GM19372 (cell line): ENCODE data around the gene SETBP1.

Experiments used
- ATAC-seq: cut with Tn5 transposase; IDR thresholded peaks from one replicate; pipeline ENCODE4 v1.9.1; 2021; ENCODE audit warnings: mild to moderate bottlenecking, low read depth, moderate library complexity; ENCODE audit not compliant: unreplicated experiment

SETBP1 gene

DNA sequence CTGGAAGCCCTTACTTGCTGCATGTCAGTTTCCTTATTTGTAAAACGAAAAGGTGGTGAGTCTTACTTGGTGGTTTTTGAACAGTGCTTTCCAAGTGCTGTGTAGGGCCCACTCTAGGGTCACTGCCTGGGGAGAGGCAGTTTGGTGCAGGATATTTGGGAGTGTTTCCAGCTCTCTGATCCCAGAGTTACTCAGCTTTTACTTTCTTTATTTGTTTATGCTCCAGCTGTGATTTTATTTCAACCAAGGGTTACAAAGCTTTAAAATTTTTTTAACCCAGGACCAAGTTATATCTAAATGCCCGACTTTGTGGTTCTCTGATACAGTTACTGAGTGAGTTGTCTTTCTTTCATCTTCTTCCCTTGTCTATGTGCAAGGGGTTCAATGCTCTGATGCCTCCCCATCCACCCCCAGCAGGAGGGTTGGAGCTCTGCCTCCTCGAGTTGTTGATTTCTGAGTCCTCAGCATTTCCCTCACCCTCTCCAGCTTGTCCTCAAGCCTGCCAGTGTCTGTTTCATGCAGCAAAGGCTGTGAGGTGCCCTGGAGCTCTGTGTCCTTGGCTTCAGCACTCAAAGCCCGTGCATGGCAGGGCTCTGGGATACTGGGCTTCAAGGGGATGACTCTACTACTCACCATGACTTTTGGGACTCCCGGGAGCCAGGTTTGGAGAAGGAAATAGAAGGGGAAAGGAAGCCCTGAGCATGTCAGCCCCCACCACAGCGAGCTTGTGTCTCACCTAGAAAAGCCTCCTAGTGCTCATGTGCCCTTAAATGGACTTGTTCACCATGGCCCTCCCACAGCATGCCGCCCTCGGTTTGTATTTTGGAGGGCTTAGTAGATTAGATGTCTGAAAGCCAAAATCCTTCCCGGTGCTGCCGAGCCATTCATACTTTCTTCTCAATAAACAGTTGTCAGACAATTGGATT lies 236.8 kb downstream of the SETBP1 start:
- ATAC-seq = no peak

DNA sequence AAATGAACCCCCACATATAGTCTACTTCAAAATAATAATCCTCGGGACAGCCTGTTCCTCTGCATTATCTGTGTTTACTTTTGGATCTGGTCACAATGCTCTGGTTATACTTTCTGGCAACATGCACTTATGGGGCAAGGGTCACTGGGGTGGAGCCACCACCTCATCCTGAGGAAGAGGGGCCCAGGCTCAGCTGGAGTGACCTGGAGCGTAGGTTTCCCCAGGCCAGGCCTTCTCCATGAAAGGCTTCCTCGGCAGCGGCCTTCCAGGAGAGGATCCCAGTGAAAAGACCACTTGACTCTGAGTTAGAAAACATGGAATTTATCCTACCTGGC lies 237.4 kb downstream of the SETBP1 start:
- no peak for ATAC-seq

DNA sequence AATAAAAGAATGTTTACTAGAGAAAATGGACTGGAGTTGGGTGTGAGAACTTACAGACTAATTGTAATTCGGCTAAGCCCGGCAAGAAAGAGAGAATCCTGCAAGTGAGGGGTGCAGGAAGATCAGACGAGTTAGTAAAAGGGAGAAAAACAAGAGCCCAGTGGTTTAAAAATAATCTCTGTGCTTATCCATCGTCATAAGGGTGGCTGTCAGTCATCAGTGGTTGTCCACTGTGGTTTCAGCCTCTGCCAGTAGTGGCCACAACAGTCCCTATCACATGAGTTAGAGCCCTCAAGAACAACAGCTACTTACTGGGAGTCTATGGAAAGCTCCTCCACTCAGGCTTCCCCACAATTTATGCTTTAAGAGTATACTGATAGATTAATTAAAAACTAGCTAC lies 239.8 kb downstream of the SETBP1 start:
- ATAC-seq = no peak

DNA sequence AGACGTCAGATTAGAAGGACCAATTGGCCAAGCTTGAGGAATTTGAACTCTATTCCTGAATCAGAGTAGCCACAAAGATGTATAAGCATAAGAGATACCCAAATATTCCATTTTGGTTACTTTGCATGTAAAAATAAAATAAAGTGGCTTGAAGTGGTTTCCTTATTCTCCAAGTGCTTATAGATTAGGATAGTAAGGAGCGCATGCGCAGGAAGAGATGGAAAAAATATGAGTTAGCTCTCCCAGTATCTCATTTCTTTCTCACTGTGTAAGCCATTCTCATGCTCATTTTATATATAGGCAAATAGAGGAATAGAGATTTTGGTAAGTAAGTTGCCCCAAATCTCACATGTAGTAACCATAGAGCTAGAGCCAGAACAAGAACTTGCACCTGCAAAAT lies 241.3 kb downstream of the SETBP1 start:
- no peak for ATAC-seq

DNA sequence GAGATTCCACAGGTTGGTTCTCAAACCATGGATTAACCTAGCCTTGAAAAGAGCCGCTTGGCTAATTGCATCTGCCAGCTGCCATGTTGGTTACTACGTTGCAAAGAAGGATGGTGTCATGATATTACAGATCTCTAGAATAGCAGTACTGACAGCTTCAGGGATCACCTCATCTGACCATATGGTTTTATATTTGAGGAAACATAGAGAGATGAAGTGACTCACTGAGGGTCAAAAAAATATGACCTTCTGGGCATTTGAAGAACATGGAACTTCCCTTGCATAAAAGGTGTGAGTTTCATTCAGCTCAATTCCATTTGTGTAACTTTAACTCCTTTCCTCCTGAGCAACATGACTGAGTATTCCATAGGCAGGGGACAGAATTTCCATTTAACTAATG lies 242.3 kb downstream of the SETBP1 start:
- ATAC-seq = no peak

DNA sequence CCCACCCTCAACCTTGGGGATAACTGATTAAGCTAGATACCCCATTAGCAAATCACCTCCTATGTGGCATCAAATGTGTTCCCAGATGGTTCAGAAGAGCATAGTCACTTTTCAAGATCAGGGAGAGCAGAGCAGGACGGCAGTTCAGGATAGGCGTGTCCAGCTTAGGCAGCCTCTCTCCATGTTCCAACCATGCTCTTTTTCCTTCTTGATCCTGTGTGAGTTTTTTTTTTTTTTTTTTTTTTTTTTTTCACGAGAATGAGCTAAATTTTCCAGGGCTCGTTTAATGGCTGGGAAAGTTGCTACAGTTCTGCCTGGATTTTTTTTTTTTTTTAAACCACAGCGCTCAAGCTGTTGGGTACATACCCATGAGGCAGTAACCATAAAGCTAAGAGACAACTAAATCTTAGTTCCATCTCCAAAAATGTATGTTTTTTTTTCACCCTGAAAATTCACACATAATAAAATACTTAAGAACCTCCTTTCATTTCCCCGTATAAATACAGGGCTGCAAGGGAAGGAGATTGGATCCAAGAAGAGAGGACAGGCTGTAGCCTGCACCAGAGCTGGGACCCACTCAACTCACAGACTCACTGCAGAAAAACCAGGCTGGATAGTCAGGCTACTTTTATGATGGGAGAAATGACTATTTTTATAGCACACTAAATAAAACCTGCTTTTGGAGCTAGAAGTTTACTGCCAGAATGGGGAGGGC lies 244.3 kb downstream of the SETBP1 start:
- no peak for ATAC-seq

DNA sequence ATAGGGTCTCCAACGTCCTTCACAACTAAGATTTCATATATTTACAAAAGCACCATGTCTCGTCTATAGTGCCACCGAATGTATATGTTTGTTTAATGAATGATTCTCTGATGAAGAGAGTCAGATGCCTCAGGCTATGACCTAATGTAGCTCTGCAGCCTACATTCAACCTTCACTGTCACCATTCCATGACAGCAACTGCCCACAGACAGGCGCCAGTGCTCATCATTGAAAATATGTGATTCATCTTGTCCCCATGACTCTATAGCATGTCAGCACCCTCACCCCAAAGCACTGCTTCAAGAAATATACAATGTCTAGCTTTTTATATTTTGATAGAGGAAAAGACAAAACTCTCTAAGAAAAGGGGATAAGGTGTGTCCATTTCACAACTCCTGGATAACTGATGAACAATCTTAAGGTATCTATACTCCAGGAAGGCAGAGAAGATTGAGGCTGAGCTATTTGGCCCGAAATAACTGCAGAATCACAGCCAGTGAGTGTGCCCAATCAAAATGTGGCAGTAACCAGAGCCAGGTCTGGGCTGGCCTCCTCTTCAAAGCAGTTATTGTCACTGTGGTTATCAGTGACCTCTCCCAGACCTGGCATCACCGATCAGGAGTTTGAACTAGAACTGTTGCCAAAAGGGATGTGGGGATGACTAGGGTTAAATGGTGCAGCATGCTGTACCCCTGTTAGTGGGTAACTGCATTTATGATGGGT lies 246.6 kb downstream of the SETBP1 start:
- no peak for ATAC-seq

DNA sequence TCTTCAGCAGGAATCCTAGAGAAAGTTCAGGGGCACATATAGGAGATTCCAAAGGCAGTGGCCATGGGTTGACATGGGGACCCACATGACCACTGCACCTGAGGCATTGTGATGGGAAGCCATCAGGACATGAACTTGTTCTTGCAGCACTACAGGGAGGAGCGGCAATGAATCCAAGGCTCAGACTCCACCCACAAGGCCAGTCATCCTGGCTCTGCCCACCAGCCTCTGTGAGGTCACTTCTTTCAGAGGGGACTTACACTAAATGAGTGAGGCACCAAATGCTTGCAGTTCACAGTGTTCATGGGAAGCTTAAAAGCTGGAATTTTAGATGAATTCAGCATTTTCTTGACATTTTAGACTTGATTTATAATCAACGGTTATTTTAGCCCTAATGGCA lies 254.2 kb downstream of the SETBP1 start:
- ATAC-seq = no peak

DNA sequence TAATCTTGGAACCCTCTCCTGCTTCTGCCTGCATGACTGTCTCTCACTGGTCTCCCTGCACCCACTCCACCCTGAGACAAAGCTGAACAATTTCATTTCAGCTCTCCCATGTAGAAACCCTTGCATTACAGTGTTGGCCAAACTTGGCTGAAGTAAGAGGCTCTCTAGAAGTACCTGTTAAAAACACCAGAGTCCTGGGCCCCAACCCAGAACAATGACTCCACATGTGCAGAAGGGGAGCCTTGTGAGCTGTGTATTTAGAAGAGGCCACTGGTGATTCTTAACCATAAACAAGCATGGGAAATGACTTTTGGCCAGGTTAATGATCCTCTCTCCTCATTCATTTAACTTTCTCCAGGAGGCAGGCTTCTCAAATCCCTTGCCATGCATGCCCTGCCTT lies 254.8 kb downstream of the SETBP1 start:
- no peak for ATAC-seq

DNA sequence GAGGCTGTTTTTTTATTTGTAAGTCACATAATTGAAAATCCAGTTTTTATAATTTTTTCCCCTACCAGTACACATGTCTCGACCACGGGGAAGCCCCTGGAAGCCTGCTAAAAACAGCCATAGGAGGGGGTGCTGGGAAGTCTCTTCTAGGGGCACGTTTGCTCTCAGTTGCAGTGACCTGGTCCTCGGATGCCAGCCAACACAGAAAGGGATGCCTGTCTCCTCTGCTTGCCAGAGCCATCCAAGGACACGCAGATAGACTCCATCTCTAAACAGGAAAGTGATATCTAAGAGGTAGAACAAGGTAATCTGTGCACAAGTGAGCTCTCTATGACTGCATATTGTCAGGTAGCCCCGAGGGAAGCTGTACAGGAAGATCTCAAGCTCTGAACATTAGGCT lies 255.8 kb downstream of the SETBP1 start:
- no peak for ATAC-seq

DNA sequence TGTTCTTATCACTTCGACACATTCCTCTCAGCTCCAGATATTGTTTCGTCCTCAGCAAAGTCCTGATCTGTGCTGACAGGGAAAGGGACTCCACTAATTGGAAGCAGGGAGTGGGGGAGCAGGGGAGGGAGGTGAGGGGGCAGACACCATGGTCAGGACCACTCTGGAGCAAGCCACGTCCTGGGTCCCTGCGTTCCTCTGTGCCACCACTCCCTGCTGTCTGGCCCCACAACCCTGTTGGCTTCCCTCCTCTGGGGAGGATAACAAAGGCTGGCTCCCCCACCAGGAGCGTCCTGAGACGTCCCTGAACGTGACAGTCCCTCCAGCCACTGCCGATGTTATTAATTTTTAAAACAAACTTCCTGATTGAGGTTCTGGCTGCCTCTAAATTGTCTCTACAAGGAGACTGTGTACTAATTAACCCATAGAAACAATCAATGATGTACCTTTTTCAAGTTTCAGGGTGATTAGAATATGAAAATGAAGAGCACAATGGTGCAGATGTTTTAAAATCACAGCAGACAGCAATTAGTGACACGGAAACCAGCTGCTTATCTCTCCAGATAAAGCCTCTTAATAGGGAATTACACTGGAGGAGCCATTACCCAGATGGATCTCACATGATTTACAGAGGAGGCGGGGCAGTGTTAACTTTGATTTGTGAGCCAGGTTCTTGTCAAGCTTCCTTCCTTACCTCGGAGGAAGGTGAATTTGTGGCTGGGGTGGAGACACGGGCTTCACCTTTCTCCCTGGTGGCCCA lies 257.5 kb downstream of the SETBP1 start:
- no peak for ATAC-seq

DNA sequence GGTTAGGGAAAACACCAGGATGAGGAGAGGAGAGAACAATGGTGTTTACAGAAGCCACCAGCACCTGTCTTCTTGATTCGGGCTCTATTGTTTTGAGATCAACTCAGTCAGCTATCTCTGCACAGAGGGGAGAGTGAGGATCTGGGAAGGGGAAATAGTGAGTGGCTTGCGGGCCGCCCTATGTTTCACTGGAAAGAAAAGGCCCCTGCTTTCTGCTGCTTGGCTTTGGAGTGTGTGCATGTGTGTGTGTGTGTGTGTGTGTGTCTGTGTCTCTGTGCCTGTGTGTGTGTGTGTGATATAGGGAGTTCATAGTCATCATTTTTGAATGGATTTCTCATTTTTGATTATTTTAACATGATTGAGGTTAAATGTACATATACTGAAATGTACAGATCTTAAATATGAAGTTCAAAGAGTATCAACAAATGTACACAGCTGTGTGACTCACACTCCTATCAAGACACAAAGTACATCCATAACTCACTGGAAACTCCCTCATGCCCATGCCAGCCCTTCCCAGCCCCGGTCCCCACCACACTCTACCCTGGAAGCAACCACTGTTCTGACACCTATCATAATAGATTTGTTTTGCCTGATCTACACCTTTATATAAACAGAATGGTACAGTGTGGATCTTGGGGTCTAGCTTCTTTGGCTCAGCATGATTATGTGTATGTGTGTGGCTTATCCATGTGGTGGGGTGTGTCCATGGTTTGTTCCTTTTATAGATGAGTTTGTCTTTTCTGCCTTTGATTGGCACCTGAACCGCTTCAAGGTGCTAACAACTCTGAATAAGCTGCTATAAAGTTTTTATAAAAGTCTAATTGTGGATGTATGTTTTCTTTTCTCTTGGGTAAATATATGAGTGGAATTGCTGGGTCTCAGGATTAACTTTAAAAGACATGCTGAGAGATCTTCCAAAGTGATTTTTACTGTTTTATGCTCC lies 258.3 kb downstream of the SETBP1 start:
- ATAC-seq = no peak

DNA sequence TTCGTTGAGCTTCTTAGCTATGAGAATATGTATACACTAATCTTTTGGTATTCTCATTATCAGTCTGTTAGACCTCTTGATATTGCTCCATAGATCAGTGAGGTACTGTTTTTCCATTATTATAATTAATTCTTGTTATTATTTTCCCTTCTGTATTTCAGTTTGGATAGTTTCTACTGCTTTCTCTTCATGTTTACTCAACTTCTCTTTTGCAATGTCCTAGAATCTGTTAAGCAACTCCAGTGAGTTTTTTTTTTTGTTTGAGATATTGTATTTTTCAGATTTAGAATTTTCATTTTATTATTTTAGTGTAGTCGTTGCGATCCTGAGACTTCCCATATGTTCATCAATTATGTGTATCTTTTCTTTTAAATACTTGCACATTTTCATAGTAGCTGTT lies 260.8 kb downstream of the SETBP1 start:
- ATAC-seq = no peak

DNA sequence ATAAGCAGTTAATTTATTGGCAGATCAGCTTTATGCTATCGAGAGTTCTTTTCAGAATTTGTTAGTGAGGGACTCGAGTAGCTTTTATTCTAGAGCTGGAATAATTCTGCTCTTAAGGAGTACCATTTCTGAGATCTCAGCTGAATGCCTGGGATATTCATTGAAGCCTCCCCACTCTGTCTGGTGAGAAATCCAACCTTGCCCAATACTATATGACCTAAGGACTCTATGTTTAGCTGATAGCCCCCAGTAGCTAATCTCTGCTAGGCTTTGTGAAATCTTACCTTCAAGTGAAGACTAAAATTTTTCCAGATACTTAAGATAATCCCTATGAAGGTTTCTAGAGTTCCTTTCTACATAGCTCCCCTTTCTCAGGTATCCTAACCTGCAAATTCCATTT lies 261.4 kb downstream of the SETBP1 start:
- no peak for ATAC-seq

DNA sequence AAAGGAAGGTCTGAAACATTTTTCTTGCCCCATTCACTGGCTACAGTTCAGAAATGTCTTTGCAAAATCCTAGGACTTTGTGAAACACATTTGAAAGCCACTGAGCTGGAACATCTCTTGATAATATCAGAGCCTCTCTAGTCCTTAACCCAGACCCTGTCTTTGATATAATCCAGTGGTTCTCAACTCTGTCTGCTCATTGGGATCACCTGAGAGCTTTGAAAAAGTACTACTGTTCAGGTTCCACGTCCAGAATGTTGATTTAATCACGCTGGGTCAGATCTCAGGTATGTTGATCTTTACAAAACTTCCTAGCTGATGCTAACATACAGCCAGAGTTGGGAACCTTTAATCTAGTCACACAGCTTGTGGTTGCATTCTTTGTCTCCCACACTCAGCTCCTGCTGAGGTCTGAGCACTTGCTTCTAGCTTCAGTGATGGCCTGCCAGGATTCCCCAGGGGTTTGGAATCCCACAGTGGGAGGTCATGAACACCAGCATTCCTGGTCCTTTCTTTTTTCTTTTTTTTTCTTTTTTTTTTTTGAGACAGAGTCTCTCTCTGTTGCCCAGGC lies 262.7 kb downstream of the SETBP1 start:
- ATAC-seq = no peak

DNA sequence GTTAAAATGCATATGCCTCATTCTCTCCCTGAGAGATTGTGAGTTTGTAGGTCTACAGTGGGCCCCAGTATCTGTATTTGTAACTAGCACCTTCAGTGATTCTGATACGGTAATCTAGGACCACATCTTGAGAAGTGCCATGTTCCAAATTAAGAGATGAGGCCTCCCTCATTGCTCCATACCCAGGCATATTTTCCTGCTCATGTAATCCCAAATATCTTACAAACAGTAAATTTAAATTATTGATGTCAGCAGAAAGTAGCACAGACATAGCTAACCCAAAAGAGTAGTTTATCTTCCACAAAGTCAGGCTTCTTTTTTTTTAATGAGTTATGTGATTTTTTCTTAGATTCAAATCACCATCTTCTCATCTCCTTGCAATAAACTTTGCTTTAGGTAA lies 263.8 kb downstream of the SETBP1 start:
- ATAC-seq = no peak

DNA sequence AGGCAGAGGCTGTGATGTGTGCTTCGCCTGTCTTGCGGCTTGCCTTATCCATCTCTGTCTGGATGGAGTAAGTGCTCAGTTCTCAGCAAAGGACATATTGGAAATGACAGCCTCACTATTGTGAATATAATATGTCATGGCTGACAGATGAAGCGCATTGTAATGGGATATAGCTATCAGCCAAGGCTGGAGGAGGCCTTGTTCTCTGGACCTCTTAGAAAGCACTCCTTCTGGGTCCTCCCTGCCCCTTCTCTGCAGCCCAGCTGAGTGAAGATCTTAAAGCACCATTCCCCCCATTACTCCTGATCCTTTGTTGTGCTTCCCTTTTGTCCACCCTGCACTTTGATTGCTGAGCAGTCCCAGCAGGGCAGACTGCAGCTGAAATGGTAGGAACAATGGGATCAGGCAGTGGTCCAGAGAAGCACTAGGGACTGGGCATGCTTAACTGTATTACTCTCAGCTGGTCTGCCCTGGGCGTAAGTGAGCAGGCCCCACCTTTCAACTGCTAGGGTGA lies 265.3 kb downstream of the SETBP1 start:
- ATAC-seq = no peak

DNA sequence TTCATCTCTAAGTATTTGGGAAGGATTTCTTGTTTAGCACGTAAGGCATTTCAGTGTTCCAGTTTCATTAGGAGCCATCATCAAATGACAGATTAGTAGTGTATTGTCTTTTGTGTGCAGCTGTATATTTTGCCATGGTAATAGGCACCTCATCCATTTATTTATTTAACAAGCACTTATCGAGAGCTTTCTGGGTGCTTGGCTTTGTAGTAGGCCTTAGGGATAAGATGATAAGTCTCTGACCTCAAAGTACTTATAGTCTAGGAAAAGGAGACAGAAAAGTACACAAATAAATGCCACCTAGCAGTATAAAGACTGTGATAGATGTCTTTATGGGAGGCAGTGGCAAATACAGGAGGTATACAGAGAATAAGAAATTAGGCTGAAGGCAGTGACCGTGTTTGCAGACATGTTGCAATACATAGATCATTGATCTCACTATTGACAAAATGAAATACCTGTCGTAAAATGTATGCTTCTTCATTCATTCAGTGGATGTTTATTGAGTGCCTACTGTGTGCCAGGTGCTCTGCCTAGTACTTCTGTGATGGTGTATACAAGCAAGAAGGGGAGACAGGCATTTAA lies 265.9 kb downstream of the SETBP1 start:
- no peak for ATAC-seq

DNA sequence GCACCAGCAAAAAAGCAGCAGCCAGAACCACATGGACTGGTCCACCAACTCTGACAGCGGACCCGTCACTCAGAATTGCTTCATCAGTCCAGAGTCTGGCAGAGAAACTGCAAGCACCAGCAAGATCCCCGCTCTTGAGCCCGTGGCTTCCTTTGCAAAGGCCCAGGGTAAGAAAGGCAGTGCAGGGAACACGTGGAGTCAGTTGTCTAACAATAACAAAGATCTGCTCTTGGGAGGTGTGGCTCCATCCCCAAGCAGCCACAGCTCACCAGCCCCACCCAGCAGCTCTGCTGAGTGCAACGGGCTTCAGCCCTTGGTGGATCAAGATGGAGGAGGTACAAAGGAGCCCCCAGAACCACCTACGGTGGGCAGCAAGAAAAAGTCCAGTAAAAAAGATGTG lies 269.3 kb downstream of the SETBP1 start:
- ATAC-seq = no peak
